ENCODE results near the gene MRGPRD.

MRGPRD gene

DNA sequence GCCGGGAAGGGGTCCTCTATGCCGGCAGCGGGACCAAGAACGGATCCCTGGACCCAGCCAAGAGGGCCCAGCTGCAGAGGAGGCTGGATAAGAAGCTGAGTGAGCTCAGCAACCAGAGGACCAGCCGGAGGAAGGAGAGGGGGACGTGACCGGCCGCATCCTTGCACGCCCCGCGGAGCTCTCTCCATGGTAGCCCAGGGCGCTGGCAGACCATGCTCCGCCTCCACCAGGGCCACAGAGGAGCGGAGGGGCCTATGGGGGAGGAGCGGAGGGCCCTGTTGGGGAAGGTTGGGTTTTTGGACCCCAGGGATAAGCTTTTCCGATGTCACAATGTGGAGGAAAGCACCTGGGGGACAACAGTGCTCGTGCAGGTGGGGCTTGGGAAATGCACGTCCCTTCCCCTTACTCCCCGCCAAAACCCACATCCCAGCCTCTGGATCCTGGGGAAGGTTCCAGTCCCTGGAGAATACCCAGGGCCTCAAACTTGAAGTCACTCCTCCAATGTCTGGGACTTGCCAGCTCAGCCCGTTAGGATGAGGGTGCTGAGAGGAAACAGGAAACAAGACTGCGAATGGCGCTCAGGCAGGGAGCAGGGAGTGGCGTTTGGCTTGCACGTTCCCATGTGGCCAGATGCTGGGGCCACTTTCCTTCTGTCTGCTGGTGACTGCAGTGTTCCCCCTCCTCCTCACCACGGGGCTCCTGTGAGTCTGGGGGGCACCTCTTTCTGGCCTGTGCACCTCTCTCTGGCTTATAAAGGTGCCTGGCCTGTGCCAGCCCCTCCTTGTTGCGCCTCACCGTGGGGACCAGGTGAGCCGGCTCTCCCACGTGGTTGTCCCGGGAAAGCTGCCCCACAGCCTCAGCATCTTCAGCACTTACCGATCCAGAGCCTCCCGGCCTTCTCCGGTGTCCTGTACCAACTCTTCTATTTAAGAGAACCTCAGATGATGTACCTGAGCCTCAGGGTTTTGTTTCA, 40.9 kb downstream of the MRGPRD start:
- no peak for TF ChIP-seq CTCF (conservative IDR thresholded peaks at IDR 0.05)
- H3K27ac ChIP-seq = no peak overlapping the region

- TF ChIP-seq CTCF (conservative IDR thresholded peaks at IDR 0.05) = no peak
- no peak overlapping the region for H3K27ac ChIP-seq
Measured at GRCh38 chr11:68938816-68939582, 41.8 kb downstream of the MRGPRD start.

DNA sequence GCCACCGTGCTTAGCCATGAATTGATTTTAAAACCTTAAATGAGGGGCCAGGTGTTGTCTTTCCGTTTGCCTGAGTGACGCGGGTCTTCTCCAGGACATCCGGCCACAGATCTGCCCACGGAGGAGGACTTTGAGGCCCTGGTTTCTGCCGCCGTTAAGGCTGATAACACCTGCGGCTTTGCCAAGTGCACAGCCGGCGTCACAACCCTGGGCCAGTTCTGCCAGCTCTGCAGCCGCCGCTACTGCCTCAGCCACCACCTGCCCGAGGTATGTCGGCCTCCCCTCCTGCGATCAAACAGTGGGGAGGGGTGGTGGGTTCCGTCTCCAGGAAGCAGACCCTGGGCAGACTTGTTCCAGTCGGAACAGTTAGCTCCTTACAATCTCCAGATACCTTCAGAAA, 42.7 kb downstream of the MRGPRD start:
- TF ChIP-seq CTCF (conservative IDR thresholded peaks at IDR 0.05) = no peak
- H3K27ac ChIP-seq = no peak overlapping the region

- TF ChIP-seq CTCF (conservative IDR thresholded peaks at IDR 0.05) = no peak
Measured at GRCh38 chr11:68936676-68937620, 43.8 kb downstream of the MRGPRD start.

DNA sequence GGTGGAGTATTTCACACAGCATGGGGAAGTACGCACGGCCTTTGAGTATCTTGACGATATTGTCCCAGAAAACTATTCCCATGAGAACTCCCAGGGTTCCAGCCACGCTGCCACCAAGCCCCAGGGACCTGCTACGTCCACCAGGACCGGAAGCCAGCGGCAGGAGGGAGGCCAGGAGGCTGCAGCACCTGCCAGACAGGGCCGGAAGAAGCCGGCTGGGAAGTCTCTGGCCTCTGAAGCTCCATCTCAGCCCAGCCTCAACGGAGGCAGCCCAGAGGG, 44.5 kb downstream of the MRGPRD start:
- no peak for TF ChIP-seq CTCF (conservative IDR thresholded peaks at IDR 0.05)
- no peak overlapping the region for H3K27ac ChIP-seq

More at GRCh38 chr11:68936676-68937620, 43.8 kb downstream of the MRGPRD start:
- no peak overlapping the region for H3K27ac ChIP-seq

DNA sequence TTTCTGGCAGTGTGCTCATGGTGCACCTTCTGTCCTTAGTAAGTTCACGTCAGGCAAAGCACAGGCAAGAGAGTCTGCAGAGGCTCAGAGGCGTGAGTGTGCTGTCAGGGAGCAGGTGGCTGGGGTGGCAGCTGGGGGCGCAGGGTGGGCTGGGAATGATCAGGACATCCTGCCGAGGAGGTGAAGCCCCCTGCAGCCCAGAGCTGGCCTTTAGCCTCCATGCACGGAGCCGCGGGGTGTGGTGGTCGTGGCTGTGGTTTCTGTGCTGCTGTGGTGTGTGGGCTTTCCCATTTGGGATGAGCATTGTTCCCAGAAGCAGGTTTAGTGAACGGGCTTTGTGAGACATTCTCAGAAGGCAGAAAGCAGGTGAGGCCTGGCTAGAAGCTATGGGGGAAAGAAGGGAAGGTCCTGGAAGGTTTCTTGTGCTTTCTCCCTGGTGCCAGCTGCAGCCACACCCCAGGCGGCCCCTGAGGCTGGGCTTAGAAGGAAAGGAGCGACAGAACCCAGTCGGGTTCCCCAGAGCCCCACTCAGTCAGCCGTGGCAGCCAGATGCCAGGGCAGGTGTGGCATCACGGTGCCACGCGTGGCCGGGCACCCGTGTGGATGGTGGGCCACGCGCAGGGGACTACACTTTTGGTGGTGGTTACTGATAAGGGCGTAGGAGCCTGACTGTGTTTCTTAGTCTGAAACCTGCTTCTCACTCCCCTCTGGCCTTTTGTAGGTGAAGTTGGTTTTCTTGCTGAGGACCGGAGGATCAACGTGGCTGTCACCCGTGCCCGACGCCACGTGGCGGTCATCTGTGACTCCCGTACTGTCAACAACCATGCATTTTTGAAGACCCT, 45.0 kb downstream of the MRGPRD start:
- H3K27ac ChIP-seq = no peak overlapping the region

More for the DNA sequence above, 45.0 kb downstream of the MRGPRD start:
- TF ChIP-seq CTCF (conservative IDR thresholded peaks at IDR 0.05) = no peak
